Immature natural killer cell (primary cell): ENCODE measurements around the gene KNOP1. TPM values are rescaled to one million over a fixed set of nuclear protein-coding genes. Genes with fewer than 3 reads are reported as not detected.
A peak's percentile ranks its signal among the peaks of the same experiment; 100 is the strongest.
"Not testable (repeated sequence)": the region's sequence is repeated elsewhere in the genome, so short reads cannot be mapped to it uniquely, and the experiment has no call there.

Source experiments
- DNase-seq, 3 donors: peaks; one replicate each; pipeline ENCODE4 v3.0.0; 2022; ENCODE audit warnings: mixed read lengths in 1 of 3
- H3K27ac Mint-ChIP-seq, 6 donors: one replicate each; pipeline ENCODE4 v1.8.0; 2020; ENCODE audit warnings: mixed read lengths in 6 of 6, mild to moderate bottlenecking in 5 of 6, inconsistent platforms in 4 of 6, moderate library complexity in 3 of 6
- H3K27me3 Mint-ChIP-seq, 3 donors: one replicate each; pipeline ENCODE4 v1.8.0; 2020 to 2021; ENCODE audit warnings: low read depth in 3 of 3, mild to moderate bottlenecking in 3 of 3, mixed read lengths in 3 of 3, moderate library complexity in 3 of 3, inconsistent platforms in 1 of 3
- H3K36me3 Mint-ChIP-seq, 3 donors: one replicate each; pipeline ENCODE4 v1.8.0; 2020; ENCODE audit warnings: mixed read lengths in 3 of 3, inconsistent platforms in 2 of 3, mild to moderate bottlenecking in 2 of 3
- H3K4me1 Mint-ChIP-seq, 2 donors: one replicate each; pipeline ENCODE4 v1.8.0; 2020; ENCODE audit warnings: inconsistent platforms in 2 of 2, mild to moderate bottlenecking in 2 of 2, mixed read lengths in 2 of 2, moderate library complexity in 1 of 2
- H3K4me3 Mint-ChIP-seq, 5 donors: one replicate each; pipeline ENCODE4 v1.8.0; 2020; ENCODE audit warnings: mild to moderate bottlenecking in 5 of 5, mixed read lengths in 5 of 5, inconsistent platforms in 3 of 5, moderate library complexity in 3 of 5
- H3K9me3 Mint-ChIP-seq, 6 donors: one replicate each; pipeline ENCODE4 v1.8.0; 2020; ENCODE audit warnings: mild to moderate bottlenecking in 6 of 6, mixed read lengths in 6 of 6, inconsistent platforms in 4 of 6, moderate library complexity in 3 of 6
- polyA plus RNA-seq, 3 donors: library from polyadenylated mRNA; unstranded; fragments of 300-500 nt; fragmentation: Illumina TruSeq; gene quantifications; one replicate each; pipeline ENCODE4 v1.2.3, GENCODE V29; 2021

KNOP1 gene
- polyA plus RNA-seq, 3 donors from 2014 or later, result 2.8 to 9.3 (median 3.6) TPM

GRCh38 chr16:19722981-19723380, 5.0 kb upstream of the KNOP1 start:
- Mint-ChIP-seq H3K4me3 (no peak overlapping the region), H3K9me3 (no peaks in the 10 kb centered on the region), H3K27ac (no peak overlapping the region), H3K4me1 (peaks cover 11 to 22% of the 10 kb centered on the region in 2 donors), H3K36me3 (no peaks in the 10 kb centered on the region), H3K27me3 (peaks cover 0 to 6% (median 2%) of the 10 kb centered on the region in 3 donors)
- DNase-seq, result no peak

DNA sequence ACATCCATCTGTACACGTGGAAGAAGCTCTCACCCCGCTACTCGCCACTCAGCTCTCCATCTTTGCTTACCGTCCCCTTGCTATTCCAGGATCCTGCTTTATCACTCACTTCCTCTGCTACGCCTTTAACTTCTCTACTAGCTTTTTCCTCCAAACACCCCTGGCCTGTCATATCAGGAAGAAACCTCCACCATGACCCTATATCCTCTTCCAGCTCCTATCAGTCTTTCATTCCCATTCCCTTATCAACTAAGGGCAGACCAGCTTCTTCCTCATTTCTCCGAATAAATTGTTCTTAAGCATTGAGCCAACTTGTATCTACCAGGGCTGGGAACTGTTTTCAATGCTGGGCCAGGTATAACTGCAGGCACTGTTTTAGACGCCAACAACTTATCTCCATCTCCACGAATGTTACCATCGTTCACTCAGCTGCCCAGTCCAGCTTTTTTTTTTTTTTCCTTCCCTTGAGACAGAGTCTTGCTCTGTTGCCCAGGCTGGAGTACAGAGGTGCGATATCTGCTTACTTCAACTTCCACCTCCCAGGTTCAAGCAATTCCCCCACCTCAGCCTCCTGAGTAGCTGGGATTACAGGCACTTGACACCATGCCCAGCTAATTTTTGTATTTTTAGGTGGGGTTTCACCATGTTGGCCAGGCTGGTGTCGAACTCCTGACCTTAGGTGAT, 4.4 kb upstream of the KNOP1 start:
- H3K9me3 Mint-ChIP-seq, result no peaks in the 10 kb centered on the region
- peaks cover 10 to 22% of the 10 kb centered on the region in 2 donors for H3K4me1 Mint-ChIP-seq
- H3K27ac Mint-ChIP-seq, result peak overlapping the region in 1 of 6 donors; percentile 65
- no peaks in the 10 kb centered on the region for H3K36me3 Mint-ChIP-seq
- H3K4me3 Mint-ChIP-seq, result no peak overlapping the region
- DNase-seq, result no peak
- peaks cover 0 to 8% (median 2%) of the 10 kb centered on the region in 3 donors for H3K27me3 Mint-ChIP-seq

DNA sequence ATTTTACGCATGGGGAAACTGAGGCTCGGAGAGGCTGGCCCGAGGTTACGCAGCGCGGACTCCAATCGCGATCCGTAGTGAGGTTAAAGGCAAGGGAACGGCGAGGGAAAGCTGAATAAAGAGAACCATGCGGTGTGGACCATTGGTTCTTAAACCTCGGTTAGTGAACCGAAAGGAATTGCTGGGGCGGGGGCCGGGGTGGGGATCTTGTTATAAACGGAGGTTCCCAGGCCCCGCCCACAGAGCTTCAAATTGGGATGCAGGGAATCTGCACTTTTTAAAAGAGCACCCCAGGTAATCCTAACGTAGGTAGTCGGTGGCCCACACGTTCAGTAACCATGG, 568 bp upstream of the KNOP1 start:
- Mint-ChIP-seq H3K9me3 (no peaks in the 10 kb centered on the region), H3K36me3 (peaks cover 8 to 11% (median 10%) of the 10 kb centered on the region in 3 donors), H3K4me3 (peak overlapping the region; percentile 90 to 95 (median 92)), H3K27me3 (peaks cover 0 to 11% (median 2%) of the 10 kb centered on the region in 3 donors), H3K27ac (peak overlapping the region in 1 of 6 donors; percentile 73), H3K4me1 (peaks cover 23 to 30% of the 10 kb centered on the region in 2 donors)
- no peak for DNase-seq

DNA sequence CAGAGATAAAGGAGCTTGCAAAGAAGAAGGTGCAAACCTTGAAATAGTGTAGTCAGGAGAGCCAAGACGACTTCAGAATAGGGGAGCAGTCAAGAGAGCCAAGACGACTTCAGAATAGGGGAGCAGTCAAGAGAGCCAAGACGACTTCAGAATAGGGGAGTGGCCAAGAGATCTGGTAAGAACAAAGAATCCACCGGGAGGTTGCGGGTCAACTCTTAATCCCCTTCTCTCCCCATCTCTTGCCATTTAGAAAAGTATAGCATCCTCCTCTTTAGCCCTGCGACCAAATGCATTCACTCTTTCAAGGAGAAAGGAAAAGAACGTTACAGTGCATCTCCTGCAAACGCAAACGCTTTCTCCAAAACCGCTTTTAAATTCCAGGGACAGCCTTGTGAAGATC, 713 bp downstream of the KNOP1 start:
- no peak for DNase-seq
- Mint-ChIP-seq H3K4me1 (peaks cover 23 to 30% of the 10 kb centered on the region in 2 donors), H3K4me3 (peak overlapping the region; percentile 90 to 95 (median 92)), H3K9me3 (no peaks in the 10 kb centered on the region), H3K27me3 (peaks cover 0 to 11% (median 4%) of the 10 kb centered on the region in 3 donors), H3K36me3 (peaks cover 10 to 12% (median 11%) of the 10 kb centered on the region in 3 donors), H3K27ac (peak overlapping the region; percentile 69 to 84 (median 80))

- Mint-ChIP-seq H3K27ac (peak overlapping the region in 2 of 6 donors; percentile 80), H3K36me3 (peaks cover 10 to 15% (median 11%) of the 10 kb centered on the region in 3 donors), H3K4me3 (peak overlapping the region; percentile 68 to 93 (median 92)), H3K4me1 (peaks cover 23 to 30% of the 10 kb centered on the region in 2 donors), H3K27me3 (peaks cover 0 to 11% (median 4%) of the 10 kb centered on the region in 3 donors)
- DNase-seq, H3K9me3 Mint-ChIP-seq: not testable (repeated sequence)
These were observed 1.3 kb downstream of the KNOP1 start for GRCh38 chr16:19716728-19717127.

DNA sequence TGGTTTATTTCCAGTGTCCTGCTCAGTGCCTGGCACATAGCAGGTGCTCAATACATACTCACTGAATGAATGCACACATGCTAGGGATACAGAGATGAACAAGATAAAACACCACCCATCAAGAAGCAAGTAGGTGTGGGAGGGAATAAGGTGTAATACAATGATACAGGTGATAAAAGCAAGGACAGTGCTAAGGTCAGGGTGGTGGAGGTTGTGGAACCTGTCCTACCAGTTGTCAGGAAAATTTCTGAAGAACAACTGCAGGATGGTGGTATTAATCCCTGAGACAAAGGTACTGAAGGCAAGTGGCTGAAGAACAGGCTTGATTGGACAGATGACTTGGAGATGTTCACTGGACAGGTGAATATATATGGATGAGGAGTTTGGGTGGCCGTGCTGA, 1.8 kb downstream of the KNOP1 start:
- Mint-ChIP-seq H3K4me3 (peak overlapping the region; percentile 57 to 90 (median 71)), H3K27ac (peak overlapping the region in 1 of 6 donors; percentile 31), H3K27me3 (peaks cover 0 to 11% (median 4%) of the 10 kb centered on the region in 3 donors), H3K4me1 (peaks cover 23 to 30% of the 10 kb centered on the region in 2 donors), H3K36me3 (peaks cover 10 to 15% (median 15%) of the 10 kb centered on the region in 3 donors), H3K9me3 (no peaks in the 10 kb centered on the region)
- no peak for DNase-seq

- Mint-ChIP-seq H3K27me3 (peaks cover 0 to 11% (median 4%) of the 10 kb centered on the region in 3 donors), H3K4me3 (no peak overlapping the region), H3K9me3 (no peaks in the 10 kb centered on the region), H3K27ac (no peak overlapping the region), H3K36me3 (peaks cover 10 to 15% (median 15%) of the 10 kb centered on the region in 3 donors), H3K4me1 (peaks cover 23 to 30% of the 10 kb centered on the region in 2 donors)
- DNase-seq, result no peak
These were observed 2.5 kb downstream of the KNOP1 start for GRCh38 chr16:19715566-19715965.

- Mint-ChIP-seq H3K36me3 (peaks cover 17 to 25% (median 23%) of the 10 kb centered on the region in 3 donors), H3K27ac (no peak overlapping the region), H3K4me3 (no peak overlapping the region), H3K27me3 (peaks cover 3 to 11% (median 6%) of the 10 kb centered on the region in 3 donors), H3K9me3 (no peaks in the 10 kb centered on the region), H3K4me1 (peaks cover 20 to 26% of the 10 kb centered on the region in 2 donors)
- no peak for DNase-seq
These were observed 4.3 kb downstream of the KNOP1 start for GRCh38 chr16:19713697-19714096.

DNA sequence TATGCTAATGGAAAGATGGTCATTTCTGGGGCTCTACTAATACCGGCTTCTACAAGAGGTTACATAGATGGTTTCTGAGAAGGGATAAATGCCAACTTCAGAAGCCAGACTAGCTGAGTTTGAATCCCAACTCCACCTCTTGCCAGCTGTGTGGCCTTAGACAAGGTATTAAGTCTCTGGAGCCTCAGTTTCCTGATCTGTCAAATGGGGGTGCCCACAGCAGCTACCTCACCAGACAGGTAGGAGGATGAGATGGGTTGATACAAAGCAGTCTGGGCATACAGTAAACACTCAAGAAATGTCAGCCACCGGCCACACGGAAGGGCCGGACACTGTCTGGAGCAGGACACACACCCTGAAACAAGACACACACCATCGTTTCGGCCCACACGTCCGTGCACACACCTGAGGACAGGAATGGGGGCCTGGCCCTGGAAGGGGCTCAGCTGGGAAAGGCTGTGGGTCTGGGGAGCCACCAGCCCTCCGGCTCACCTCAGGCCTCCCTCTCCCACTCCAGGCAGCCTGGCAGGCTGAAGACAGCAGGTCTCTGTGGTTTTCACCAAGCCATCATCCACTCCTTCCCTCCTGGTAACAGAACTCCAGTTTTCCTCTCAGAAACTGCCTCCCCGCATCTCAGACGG, 5.5 kb downstream of the KNOP1 start:
- H3K9me3 Mint-ChIP-seq, result no peaks in the 10 kb centered on the region
- peaks cover 3 to 7% (median 6%) of the 10 kb centered on the region in 3 donors for H3K27me3 Mint-ChIP-seq
- peaks cover 15 to 17% of the 10 kb centered on the region in 2 donors for H3K4me1 Mint-ChIP-seq
- no peak overlapping the region for H3K4me3 Mint-ChIP-seq
- no peak overlapping the region for H3K27ac Mint-ChIP-seq
- peaks cover 17 to 25% (median 23%) of the 10 kb centered on the region in 3 donors for H3K36me3 Mint-ChIP-seq
- DNase-seq, result no peak

- peaks cover 17 to 25% (median 23%) of the 10 kb centered on the region in 3 donors for H3K36me3 Mint-ChIP-seq
- no peaks in the 10 kb centered on the region for H3K9me3 Mint-ChIP-seq
- H3K4me1 Mint-ChIP-seq, result peaks cover 7 to 8% of the 10 kb centered on the region in 2 donors
- H3K27ac Mint-ChIP-seq, result no peak overlapping the region
- no peak overlapping the region for H3K4me3 Mint-ChIP-seq
- peaks cover 2 to 6% (median 3%) of the 10 kb centered on the region in 3 donors for H3K27me3 Mint-ChIP-seq
- no peak for DNase-seq
These were observed 6.4 kb downstream of the KNOP1 start for GRCh38 chr16:19711643-19712042.

GRCh38 chr16:19710991-19711545, 7.0 kb downstream of the KNOP1 start:
- Mint-ChIP-seq H3K4me3 (no peak overlapping the region), H3K4me1 (peaks cover under 1 to 2% of the 10 kb centered on the region in 2 donors), H3K36me3 (peaks cover 17 to 29% (median 23%) of the 10 kb centered on the region in 3 donors), H3K27me3 (peaks cover 2 to 4% (median 3%) of the 10 kb centered on the region in 3 donors), H3K9me3 (no peaks in the 10 kb centered on the region), H3K27ac (no peak overlapping the region)
- DNase-seq, result no peak

GRCh38 chr16:19710191-19710908, 7.7 kb downstream of the KNOP1 start:
- H3K4me3 Mint-ChIP-seq, result no peak overlapping the region
- no peaks in the 10 kb centered on the region for H3K9me3 Mint-ChIP-seq
- H3K36me3 Mint-ChIP-seq, result peaks cover 17 to 33% (median 23%) of the 10 kb centered on the region in 3 donors
- no peak for DNase-seq
- H3K27ac Mint-ChIP-seq, result no peak overlapping the region
- H3K27me3 Mint-ChIP-seq, result peaks cover 0 to 4% (median 3%) of the 10 kb centered on the region in 3 donors
- no peaks in the 10 kb centered on the region for H3K4me1 Mint-ChIP-seq

DNA sequence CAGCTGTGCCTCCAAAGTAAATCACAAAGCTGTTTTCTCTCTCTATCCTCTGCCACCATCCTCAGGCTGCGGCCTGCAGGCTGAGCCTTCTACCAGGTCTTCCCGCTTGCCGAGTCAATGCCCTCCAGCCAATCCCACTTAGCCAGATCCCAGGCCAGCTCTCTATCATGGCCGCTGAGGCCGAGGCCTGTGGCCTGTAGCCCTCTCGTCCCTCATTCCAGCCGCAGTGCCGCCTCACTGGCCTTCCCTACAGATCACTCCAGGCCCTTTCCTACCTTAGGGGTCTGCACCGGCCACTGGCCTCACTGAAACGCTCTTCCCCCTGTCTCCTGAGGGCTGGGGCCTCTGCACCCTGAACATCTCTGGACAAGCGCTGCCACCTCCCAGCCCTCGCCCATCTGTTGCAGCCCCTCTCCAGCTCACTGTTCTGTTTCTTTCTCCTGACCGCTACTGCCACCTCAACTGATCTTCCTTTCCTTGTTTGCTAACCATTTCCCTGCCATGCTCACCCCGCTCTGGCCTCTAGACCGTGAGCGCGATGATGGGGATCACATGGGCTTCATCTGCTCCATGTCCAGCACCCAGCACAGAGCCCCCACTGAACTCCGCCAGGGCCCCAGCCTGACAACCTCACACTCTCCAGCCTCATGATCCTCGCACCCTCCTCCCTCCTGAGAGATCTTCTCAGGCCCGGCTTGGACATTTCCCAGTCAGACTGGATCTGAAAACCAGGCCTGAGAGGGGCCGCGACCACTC, 8.5 kb downstream of the KNOP1 start:
- no peaks in the 10 kb centered on the region for H3K4me1 Mint-ChIP-seq
- peaks cover 14 to 35% (median 19%) of the 10 kb centered on the region in 3 donors for H3K36me3 Mint-ChIP-seq
- H3K27me3 Mint-ChIP-seq, result peaks cover 0 to 4% (median 3%) of the 10 kb centered on the region in 3 donors
- H3K4me3 Mint-ChIP-seq, result no peak overlapping the region
- DNase-seq, result no peak
- H3K27ac Mint-ChIP-seq, result no peak overlapping the region
- H3K9me3 Mint-ChIP-seq, result no peaks in the 10 kb centered on the region
